GM12892 (cell line): Measurements from ENCODE around the gene EPAS1.

Experiments used
- POLR2A ChIP-seq: IDR thresholded peaks from 2 replicates; pipeline ENCODE4 v1.6.1; 2011; ENCODE audit warnings: low read depth, low read length, control low read depth
- POLR2AphosphoS5 ChIP-seq: IDR thresholded peaks from 2 replicates; pipeline ENCODE4 v1.6.1; 2011; ENCODE audit warnings: low read depth, low read length, control low read depth

- TF ChIP-seq POLR2A = no peak
- no peak for TF ChIP-seq POLR2AphosphoS5
Observed at GRCh38 chr2:46350029-46350689, 53.0 kb downstream of the EPAS1 start.
